ENCODE data around the gene VPS16.

GRCh38 chr20:2902818-2903217 is 62.3 kb downstream of the VPS16 start:
- TF ChIP-seq EP300 (conservative IDR thresholded peaks at IDR 0.05; ENCODE audit: poor library complexity, severe bottlenecking) = no peak
- TF ChIP-seq RAD21 (conservative IDR thresholded peaks at IDR 0.05) = no peak
- TF ChIP-seq CTCF (IDR thresholded peaks at IDR 0.05; ENCODE audit: poor library complexity, severe bottlenecking) = no peak
- TF ChIP-seq TAF1 (IDR thresholded peaks at IDR 0.05; ENCODE audit: low read depth) = no peak

Measured in neural cell (in vitro differentiated cells).